C1 segment of cervical spinal cord (tissue), 14 donors: Measurements from ENCODE around the gene LTBP4.
"Not testable (repeated sequence)": the region's sequence is repeated elsewhere in the genome, so short reads cannot be mapped to it uniquely, and the experiment has no call there.

Source experiments
- DNase-seq, 14 donors: peaks; one replicate each; lab custom pipeline; 2025; lab: John Stamatoyannopoulos, UW

LTBP4 gene

DNA sequence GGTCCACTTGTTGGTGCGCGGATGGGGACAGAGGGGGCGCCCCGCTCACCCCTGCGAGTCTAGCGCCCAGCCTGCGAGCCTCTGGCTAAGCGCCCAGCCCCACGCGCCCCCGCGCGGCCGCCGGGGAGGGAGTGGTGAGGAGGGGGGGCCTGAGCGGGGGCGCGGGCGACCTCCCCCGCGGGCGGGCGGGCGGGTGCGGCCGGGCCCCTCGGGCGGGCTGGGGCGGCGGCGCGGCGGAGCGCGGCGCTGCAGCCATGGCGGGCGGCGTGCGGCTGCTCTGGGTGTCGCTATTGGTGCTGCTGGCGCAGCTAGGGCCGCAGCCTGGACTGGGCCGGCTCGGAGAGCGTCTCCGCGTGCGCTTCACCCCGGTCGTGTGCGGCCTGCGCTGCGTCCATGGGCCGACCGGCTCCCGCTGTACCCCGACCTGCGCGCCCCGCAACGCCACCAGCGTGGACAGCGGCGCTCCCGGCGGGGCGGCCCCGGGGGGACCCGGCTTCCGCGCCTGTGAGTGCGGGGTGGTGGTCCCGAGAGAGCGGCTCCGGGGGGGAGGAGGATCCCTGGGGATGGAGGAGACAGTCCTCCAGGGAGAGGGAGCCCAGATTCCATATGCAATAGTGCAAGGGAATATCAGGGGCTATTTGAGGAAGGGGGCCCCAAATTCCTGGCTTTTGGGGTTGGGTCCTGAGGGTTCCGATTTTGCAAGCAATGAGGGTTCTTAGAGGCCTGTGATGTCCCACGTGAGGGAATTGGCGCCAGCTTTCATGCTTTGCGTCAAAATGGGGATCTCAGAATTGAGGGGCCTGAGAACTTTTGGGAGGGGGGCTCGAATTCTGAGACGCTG, at the start of gene LTBP4:
Gene LTBP4, plus strand, starts transcription at position 236 of the 841 bp plus-strand sequence. Its CDS starts 19 bp downstream, at position 255.
- peak in 4 of 14 donors; percentile 6 to 37 (median 22) for DNase-seq

DNA sequence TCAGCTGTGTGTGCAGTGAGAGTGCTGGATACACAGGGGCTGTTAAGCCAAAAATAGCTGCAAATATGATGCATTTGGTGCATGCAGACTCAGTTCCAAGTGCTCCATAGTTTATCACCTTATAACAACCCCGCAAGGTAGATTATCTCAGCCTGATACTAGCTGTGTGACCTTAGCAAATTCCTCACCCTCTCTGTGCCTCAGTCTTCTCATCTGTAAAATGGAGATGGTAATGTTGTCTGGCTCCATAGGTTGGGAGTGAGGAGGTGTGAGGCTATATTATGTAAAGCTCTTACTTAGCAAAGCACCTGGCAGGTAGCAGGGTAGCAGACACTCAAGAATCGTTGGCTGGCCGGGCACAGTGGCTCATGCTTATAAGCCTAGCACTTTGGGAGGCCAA, 48.3 kb upstream of the LTBP4 start:
- no peak for DNase-seq

DNA sequence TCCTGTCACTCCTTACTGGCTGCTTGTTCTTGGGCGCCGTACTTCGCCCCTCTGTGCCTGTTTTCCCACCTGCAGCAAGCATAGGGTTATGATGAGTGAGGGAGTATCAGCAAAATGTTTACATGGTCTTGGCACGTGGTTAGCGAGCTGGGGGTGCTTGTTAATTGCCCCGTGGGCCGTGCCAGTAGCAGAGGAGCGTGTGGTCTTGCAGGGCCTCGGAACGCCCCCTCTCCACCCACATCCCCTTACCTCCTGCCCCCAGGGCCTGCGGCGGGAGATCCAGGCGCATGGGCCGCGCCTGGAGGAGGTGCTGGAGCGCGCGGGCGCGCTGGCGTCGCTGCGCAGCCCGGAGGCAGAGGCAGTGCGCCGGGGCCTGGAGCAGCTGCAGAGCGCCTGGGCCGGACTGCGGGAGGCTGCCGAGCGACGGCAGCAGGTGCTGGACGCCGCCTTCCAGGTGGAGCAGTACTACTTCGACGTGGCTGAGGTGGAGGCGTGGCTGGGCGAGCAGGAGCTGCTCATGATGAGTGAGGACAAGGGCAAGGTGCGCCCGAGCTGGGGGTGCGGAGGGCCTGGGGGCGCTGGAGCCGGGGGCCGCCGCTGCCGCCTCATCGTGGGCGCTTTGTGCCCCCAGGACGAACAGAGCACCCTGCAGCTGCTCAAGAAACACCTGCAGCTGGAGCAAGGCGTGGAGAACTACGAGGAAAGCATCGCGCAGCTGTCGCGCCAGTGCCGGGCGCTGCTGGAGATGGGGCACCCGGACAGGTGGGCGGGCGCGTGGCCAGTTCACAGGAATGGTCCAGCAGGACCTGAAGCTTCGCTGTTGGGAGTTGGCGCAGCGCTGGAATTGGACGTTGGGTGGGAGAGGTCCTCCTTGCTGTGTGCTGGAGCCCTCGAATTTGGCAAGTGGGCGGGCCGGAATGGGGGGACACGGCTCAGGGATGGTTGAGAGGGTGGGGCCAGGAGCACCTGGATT, 47.0 kb upstream of the LTBP4 start:
- DNase-seq: no peak

DNA sequence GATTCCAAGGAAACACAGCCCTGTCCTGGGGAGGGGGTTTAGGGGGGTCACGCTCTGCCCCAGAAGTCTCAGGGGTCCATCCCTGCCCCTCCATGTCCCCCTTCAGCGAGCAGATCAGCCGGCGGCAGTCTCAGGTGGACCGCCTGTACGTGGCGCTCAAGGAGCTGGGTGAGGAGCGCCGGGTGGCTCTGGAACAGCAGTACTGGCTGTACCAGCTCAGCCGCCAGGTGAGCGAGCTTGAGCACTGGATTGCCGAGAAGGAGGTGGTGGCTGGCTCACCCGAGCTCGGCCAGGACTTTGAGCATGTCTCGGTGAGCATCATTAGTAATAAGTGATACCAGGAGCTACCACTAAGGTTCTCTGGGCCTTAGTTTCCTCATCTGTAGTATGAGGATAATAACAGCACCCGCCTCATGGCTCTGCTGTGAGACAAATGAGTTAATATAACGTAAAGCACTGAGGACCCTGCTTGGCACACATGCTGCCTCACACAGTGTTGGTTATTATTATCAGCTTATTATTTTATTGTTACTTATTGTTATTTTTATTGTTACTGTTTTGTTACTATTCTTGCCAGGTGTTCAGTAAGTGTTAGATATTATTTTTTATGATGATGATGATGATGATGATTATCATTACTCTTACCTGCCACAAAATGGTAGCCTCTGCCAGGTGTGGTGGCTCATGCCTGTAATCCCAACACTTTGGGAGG, 45.0 kb upstream of the LTBP4 start:
- no peak for DNase-seq

DNA sequence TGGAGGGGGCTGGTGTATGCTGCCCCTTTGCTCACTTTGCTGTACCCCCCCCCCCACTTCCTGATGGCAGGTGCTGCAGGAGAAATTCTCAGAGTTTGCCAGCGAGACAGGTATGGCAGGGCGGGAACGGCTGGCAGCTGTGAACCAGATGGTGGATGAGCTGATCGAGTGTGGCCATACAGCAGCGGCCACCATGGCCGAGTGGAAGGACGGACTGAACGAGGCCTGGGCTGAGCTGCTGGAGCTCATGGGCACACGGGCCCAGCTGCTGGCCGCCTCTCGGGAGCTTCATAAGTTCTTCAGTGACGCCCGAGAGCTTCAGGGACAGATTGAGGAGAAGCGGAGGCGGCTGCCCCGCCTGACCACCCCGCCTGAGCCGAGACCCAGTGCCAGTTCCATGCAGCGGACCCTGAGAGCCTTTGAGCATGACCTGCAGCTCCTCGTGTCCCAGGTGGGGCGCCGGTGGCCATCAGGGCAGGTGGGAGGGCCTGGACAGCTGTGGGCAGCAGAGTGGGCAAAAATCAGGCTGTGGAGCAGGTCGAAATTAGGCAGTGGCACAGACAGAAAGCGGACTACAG, 44.1 kb upstream of the LTBP4 start:
- no peak for DNase-seq

GRCh38 chr19:40559394-40559793, 41.8 kb upstream of the LTBP4 start:
- no peak for DNase-seq

- peak in 1 of 14 donors; percentile 42 for DNase-seq
Measured at GRCh38 chr19:40560092-40560507, 41.1 kb upstream of the LTBP4 start.

- no peak for DNase-seq
Measured at GRCh38 chr19:40561947-40562346, 39.2 kb upstream of the LTBP4 start.

- not testable (repeated sequence) for DNase-seq
Measured at GRCh38 chr19:40564535-40564934, 36.6 kb upstream of the LTBP4 start.

- DNase-seq: no peak
Measured at GRCh38 chr19:40565355-40565754, 35.8 kb upstream of the LTBP4 start.

GRCh38 chr19:40565910-40566495, 35.2 kb upstream of the LTBP4 start:
- peak in 2 of 14 donors; percentile 13 to 74 for DNase-seq

DNA sequence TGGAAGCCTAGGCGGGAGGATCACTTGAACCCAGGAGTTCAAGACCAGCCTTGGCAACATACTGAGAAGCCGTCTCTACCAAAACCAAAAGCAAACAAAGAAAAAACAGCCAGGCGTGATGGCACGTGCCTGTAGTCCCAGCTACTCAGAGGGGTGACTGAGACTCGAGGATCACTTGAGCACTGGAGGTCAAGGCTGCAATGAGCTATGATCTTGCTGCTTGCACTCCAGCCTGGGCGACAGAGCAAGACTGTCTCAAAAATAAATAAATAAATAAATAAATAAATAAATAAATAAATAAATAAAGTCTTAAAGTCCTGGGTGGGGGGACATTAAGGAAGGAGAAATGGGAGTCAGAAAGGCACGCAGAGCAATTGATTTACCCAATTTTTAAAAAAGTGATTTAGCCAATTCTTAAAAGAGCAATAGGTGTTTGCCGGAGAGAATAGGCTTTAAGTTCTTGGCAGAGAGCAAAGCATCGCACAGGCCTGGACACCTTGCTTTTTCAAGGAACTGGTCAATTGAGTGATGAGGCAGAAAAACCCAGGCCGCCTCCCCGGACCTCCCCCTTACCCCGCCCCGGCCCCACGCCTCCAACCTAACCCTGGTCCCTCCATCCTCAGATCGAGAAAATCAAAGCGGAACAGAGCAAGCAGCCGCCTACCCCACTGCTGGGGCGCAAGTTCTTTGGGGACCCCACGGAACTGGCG, 34.0 kb upstream of the LTBP4 start:
- DNase-seq: no peak

DNA sequence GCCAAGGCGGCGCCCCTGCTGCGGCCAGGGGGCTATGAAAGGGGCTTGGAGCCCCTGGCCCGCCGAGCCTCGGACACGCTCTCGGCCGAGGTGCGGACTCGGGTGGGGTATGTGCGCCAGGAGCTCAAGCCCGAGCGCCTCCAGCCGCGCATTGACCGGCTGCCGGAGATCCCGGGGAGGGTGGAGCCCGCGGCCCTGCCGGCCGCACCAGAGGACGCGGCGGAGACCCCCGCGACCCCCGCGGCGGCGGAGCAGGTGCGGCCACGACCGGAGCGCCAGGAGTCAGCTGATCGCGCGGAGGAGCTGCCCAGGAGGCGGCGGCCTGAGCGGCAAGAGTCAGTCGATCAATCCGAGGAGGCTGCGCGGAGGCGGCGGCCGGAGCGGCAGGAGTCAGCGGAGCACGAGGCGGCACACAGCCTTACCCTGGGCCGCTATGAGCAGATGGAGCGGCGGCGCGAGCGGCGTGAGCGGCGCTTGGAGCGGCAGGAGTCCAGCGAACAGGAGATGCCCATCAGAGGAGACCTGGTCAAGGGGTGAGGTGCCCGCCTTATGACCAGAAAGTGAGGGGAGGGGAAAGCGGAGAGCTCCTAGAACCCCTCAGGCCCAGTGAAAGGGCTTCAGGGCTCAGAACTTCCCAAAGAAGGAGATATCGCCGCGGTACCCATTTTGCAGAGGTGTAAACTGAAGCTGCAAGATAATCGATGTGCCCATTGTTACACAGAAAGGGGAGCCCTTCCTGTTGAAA, 33.2 kb upstream of the LTBP4 start:
- no peak for DNase-seq

- DNase-seq: peak; percentile 53 to 99 (median 94)
Measured at GRCh38 chr19:40570313-40571004, 30.7 kb upstream of the LTBP4 start.

- no peak for DNase-seq
Measured at GRCh38 chr19:40571005-40571318, 30.2 kb upstream of the LTBP4 start.

DNA sequence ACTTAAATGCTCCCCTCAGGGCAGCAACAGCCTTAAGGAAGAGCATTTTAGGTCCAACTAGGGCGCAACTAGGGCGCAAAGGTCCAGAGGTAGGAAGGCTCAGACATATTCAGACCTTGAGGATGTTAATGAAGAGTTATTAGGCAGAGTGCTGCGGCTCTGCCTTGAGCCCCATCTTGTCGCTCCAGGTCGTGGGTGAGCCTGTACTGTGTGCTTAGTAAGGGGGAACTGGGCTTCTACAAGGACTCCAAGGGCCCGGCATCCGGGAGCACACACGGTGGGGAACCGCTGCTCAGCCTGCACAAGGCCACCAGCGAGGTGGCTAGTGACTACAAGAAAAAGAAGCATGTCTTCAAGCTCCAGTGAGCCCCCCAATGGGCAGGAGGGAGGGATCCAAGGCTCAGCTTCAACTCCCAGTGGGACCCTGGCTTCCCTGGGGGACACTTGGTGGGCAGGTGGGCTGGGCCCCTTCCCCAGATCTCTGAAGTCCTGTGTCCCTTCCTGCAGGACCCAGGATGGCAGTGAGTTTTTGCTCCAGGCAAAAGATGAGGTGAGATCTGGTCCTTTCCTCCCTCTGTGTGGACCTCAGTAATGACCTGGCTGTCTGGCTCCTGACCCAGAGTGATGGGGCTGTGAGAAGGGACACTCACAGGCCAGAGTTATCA, 29.2 kb upstream of the LTBP4 start:
- DNase-seq: no peak

GRCh38 chr19:40575326-40575725, 25.8 kb upstream of the LTBP4 start:
- DNase-seq: no peak

- no peak for DNase-seq
Measured at GRCh38 chr19:40576151-40576584, 25.0 kb upstream of the LTBP4 start.
